DOHH2 (cell line): ENCODE data around the gene LRP2.

ENCODE experiments used
- H3F3A ChIP-seq: fragments of 200-600 bp; sonication (generic), shearing (Covaris generic); 2 replicates; pipeline ENCODE4 v1.6.0; 2016; ENCODE audit warnings: antibody characterized with exemption, mild to moderate bottlenecking; ENCODE audit not compliant: control insufficient read depth, insufficient read depth
- H3K27ac ChIP-seq: fragments of 200-600 bp; sonication (generic); 2 replicates; pipeline ENCODE4 v1.5.1; 2014; ENCODE audit warnings: low read depth, mild to moderate bottlenecking, low read length, moderate library complexity
- H3K27me3 ChIP-seq: fragments of 200-600 bp; sonication (generic); 2 replicates; pipeline ENCODE4 v1.6.1; 2014; ENCODE audit warnings: mild to moderate bottlenecking, low read length, mixed read lengths; ENCODE audit not compliant: control insufficient read depth
- H3K36me3 ChIP-seq: fragments of 200-600 bp; sonication (generic); 2 replicates; pipeline ENCODE4 v1.6.1; 2014; ENCODE audit warnings: mild to moderate bottlenecking, low read length, moderate library complexity, mixed read lengths; ENCODE audit not compliant: control insufficient read depth
- H3K4me1 ChIP-seq: fragments of 200-600 bp; sonication (generic); 2 replicates; pipeline ENCODE4 v1.6.1; 2014; ENCODE audit warnings: mild to moderate bottlenecking, low read length, mixed read lengths; ENCODE audit not compliant: control insufficient read depth
- H3K4me2 ChIP-seq: fragments of 200-600 bp; sonication (generic); 2 replicates; pipeline ENCODE4 v1.6.0; 2014; ENCODE audit warnings: mild to moderate bottlenecking, low read length, moderate library complexity
- H3K4me3 ChIP-seq: fragments of 200-600 bp; sonication (generic); 2 replicates; pipeline ENCODE4 v1.5.1; 2014; ENCODE audit warnings: mild to moderate bottlenecking, low read length, mixed read lengths
- H3K79me2 ChIP-seq: fragments of 200-600 bp; sonication (generic); 2 replicates; pipeline ENCODE4 v1.6.1; 2014; ENCODE audit warnings: mild to moderate bottlenecking, low read length, mixed read lengths; ENCODE audit not compliant: control insufficient read depth
- H3K9me2 ChIP-seq: fragments of 200-600 bp; sonication (generic); replicated peaks from 2 replicates; pipeline ENCODE4 v1.6.1; 2014; ENCODE audit warnings: mild to moderate bottlenecking, low read length, mixed read lengths; ENCODE audit not compliant: control insufficient read depth
- H3K9me3 ChIP-seq: fragments of 200-600 bp; sonication (generic); 2 replicates; pipeline ENCODE4 v1.6.1; 2014; ENCODE audit warnings: antibody characterized with exemption, low read length, mixed read lengths; ENCODE audit not compliant: control insufficient read depth, insufficient read depth
- H4K20me1 ChIP-seq: fragments of 200-600 bp; sonication (generic); 2 replicates; pipeline ENCODE4 v1.6.0; 2014; ENCODE audit warnings: low read depth, mild to moderate bottlenecking, antibody characterized with exemption, low read length, moderate library complexity; ENCODE audit not compliant: control insufficient read depth, insufficient read depth
- EZH2phosphoT487 ChIP-seq: fragments of 200-600 bp; sonication (generic); IDR thresholded peaks from 2 replicates; pipeline ENCODE4 v1.6.1; 2017; ENCODE audit warnings: borderline replicate concordance, mild to moderate bottlenecking, antibody characterized with exemption, low read length, moderate library complexity, mixed read lengths
- TF ChIP-seq, protein P1 (sequence below): fragments of 200-600 bp; sonication (generic); IDR thresholded peaks from one replicate; pipeline ENCODE4 v1.5.1; 2014; ENCODE audit warnings: antibody characterized with exemption, mild to moderate bottlenecking, low read depth, low read length; ENCODE audit not compliant: poor library complexity, severe bottlenecking

The LRP2 gene

DNA sequence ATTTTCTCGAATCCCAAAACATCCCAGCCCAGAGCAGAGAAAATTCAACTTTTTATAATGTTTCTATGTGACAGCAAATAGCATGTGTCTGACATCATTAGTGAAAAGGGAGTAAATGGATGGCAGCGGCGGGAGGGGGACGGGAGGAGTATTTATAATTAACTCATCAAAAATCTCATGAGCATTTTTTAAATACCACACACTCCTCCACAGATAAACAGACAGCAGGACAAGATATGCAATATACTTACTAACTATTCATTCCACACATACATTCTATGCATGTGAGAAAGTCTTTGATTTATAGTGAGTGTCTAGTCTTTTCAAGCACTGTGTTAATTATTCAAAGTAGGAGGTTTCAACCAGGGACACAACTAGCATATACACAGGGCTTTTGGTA, 107.6 kb downstream of the LRP2 start:
- no peaks in the 10 kb centered on the region for H3F3A ChIP-seq
- H3K27ac ChIP-seq, result no peak overlapping the region
- no peaks in the 10 kb centered on the region for H3K4me1 ChIP-seq
- no peaks in the 10 kb centered on the region for H3K9me3 ChIP-seq
- H3K4me3 ChIP-seq, result no peak overlapping the region
- no peaks in the 10 kb centered on the region for H3K27me3 ChIP-seq
- no peaks in the 10 kb centered on the region for H4K20me1 ChIP-seq
- TF ChIP-seq EZH2phosphoT487, result no peak
- TF ChIP-seq, protein P1, sequence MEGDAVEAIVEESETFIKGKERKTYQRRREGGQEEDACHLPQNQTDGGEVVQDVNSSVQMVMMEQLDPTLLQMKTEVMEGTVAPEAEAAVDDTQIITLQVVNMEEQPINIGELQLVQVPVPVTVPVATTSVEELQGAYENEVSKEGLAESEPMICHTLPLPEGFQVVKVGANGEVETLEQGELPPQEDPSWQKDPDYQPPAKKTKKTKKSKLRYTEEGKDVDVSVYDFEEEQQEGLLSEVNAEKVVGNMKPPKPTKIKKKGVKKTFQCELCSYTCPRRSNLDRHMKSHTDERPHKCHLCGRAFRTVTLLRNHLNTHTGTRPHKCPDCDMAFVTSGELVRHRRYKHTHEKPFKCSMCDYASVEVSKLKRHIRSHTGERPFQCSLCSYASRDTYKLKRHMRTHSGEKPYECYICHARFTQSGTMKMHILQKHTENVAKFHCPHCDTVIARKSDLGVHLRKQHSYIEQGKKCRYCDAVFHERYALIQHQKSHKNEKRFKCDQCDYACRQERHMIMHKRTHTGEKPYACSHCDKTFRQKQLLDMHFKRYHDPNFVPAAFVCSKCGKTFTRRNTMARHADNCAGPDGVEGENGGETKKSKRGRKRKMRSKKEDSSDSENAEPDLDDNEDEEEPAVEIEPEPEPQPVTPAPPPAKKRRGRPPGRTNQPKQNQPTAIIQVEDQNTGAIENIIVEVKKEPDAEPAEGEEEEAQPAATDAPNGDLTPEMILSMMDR, result no peak
- no peaks in the 10 kb centered on the region for H3K79me2 ChIP-seq
- no peak overlapping the region for H3K4me2 ChIP-seq
- H3K36me3 ChIP-seq, result no peaks in the 10 kb centered on the region
- no peaks in the 10 kb centered on the region for H3K9me2 ChIP-seq

DNA sequence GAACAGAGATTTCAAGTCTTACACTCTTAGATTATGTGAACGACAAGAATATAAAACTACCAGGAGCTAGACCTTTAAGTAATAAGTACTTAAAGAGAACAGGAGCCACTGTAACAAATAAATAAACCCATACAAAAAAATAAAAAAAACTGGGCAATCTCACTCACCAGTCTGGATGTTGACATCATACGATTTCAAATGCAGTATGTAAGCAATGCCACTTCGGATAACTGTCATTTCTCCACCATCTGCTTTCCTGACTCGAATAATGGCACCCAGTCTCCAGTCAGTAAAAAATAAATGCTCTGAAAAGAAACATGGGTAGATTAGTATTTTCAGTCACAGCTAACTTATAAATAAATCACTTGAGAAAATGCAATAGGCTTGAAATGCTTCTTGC, 115.1 kb downstream of the LRP2 start:
- no peak overlapping the region for H3K4me2 ChIP-seq
- H3F3A ChIP-seq, result no peaks in the 10 kb centered on the region
- H3K27ac ChIP-seq, result no peak overlapping the region
- no peaks in the 10 kb centered on the region for H3K27me3 ChIP-seq
- TF ChIP-seq EZH2phosphoT487, result no peak
- TF ChIP-seq, protein P1, result no peak
- no peaks in the 10 kb centered on the region for H4K20me1 ChIP-seq
- no peaks in the 10 kb centered on the region for H3K36me3 ChIP-seq
- H3K4me3 ChIP-seq, result no peak overlapping the region
- no peaks in the 10 kb centered on the region for H3K9me3 ChIP-seq
- no peaks in the 10 kb centered on the region for H3K79me2 ChIP-seq
- H3K4me1 ChIP-seq, result no peaks in the 10 kb centered on the region
- H3K9me2 ChIP-seq, result no peaks in the 10 kb centered on the region

DNA sequence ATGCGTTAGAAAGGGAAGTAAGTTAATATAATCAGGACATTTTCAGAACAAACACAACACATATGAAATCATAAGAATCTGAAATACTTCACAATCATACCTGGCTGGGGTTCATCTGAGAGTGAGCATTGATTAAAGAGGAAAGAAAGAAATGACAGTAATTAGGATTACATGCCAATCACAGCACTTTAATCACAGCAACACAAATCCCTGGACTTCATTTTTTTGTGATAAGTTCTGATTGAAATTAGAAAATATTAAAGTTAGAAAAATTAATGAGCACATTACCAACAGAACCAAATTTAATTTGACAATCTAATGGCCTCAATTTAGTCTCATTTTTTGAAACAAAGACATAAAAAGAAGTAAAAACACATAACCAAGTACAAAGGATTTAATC, 121.9 kb downstream of the LRP2 start:
- no peaks in the 10 kb centered on the region for H3K4me1 ChIP-seq
- no peak overlapping the region for H3K4me3 ChIP-seq
- no peak overlapping the region for H3K27ac ChIP-seq
- no peaks in the 10 kb centered on the region for H3F3A ChIP-seq
- TF ChIP-seq, protein P1, result no peak
- TF ChIP-seq EZH2phosphoT487, result no peak
- H3K9me3 ChIP-seq, result no peaks in the 10 kb centered on the region
- no peaks in the 10 kb centered on the region for H3K36me3 ChIP-seq
- H3K9me2 ChIP-seq, result no peaks in the 10 kb centered on the region
- no peak overlapping the region for H3K4me2 ChIP-seq
- H3K79me2 ChIP-seq, result no peaks in the 10 kb centered on the region
- no peaks in the 10 kb centered on the region for H4K20me1 ChIP-seq
- no peaks in the 10 kb centered on the region for H3K27me3 ChIP-seq

DNA sequence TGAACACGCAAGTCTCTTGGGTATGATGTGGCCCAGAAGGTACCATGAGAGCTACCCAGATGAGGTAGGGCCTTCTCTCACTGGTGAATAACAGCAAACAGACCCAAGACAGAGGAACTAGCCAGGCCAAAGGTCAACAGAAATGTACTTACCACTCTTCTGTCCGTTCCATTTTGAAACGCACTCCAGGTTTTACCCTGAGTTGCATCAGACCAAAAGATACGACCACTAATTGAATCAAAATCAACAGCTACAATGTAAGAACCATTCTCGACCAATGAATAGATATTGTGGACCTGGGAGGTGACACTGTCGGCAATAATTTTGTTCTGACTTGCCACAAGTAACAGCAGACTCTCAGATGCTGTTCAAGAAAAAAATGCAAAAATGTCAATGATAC, 124.4 kb downstream of the LRP2 start:
- Histone ChIP-seq H3K9me3 (no peaks in the 10 kb centered on the region), H4K20me1 (no peaks in the 10 kb centered on the region), H3K27me3 (no peaks in the 10 kb centered on the region), H3F3A (no peaks in the 10 kb centered on the region), H3K79me2 (no peaks in the 10 kb centered on the region), H3K4me1 (no peaks in the 10 kb centered on the region), H3K27ac (no peak overlapping the region), H3K9me2 (no peaks in the 10 kb centered on the region), H3K4me2 (no peak overlapping the region), H3K4me3 (no peak overlapping the region), H3K36me3 (no peaks in the 10 kb centered on the region)
- TF ChIP-seq, protein P1, result no peak
- TF ChIP-seq EZH2phosphoT487, result no peak
